ENCODE data around the gene SLC25A5.

The SLC25A5 gene

DNA sequence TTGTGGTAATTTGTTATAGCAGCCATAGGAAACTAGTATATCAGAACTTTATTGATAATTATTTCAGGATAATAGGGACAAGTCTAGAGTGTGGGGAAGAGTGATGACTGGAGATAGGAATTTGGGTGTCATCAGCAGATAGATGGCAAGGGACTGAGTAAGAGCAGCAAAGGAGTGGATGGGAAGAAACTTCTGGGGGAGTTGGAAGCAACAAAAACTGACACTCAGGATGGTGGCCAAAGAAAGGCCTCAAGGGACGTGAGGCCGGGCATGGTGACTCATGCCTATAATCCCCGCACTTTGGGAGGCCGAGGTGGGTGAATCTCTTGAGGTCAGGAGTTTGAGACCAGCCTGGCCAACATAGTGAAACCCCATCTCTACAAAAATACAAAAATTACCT, 9.1 kb upstream of the SLC25A5 start:
- TF ChIP-seq, protein P1, sequence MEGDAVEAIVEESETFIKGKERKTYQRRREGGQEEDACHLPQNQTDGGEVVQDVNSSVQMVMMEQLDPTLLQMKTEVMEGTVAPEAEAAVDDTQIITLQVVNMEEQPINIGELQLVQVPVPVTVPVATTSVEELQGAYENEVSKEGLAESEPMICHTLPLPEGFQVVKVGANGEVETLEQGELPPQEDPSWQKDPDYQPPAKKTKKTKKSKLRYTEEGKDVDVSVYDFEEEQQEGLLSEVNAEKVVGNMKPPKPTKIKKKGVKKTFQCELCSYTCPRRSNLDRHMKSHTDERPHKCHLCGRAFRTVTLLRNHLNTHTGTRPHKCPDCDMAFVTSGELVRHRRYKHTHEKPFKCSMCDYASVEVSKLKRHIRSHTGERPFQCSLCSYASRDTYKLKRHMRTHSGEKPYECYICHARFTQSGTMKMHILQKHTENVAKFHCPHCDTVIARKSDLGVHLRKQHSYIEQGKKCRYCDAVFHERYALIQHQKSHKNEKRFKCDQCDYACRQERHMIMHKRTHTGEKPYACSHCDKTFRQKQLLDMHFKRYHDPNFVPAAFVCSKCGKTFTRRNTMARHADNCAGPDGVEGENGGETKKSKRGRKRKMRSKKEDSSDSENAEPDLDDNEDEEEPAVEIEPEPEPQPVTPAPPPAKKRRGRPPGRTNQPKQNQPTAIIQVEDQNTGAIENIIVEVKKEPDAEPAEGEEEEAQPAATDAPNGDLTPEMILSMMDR (IDR thresholded peaks at IDR 0.05; ENCODE audit: low read depth, low read length, missing control alignments) = no peak
- H3K4me3 ChIP-seq (ENCODE audit: low read depth, low read length) = no peak overlapping the region
- no peak for DNase-seq (ENCODE audit: low read depth)

GRCh38 chrX:119465555-119465954, 2.7 kb upstream of the SLC25A5 start:
- TF ChIP-seq, protein P1 (IDR thresholded peaks at IDR 0.05; ENCODE audit: low read depth, low read length, missing control alignments) = no peak
- DNase-seq (ENCODE audit: low read depth) = no peak
- H3K4me3 ChIP-seq (ENCODE audit: low read depth, low read length) = no peak overlapping the region

DNA sequence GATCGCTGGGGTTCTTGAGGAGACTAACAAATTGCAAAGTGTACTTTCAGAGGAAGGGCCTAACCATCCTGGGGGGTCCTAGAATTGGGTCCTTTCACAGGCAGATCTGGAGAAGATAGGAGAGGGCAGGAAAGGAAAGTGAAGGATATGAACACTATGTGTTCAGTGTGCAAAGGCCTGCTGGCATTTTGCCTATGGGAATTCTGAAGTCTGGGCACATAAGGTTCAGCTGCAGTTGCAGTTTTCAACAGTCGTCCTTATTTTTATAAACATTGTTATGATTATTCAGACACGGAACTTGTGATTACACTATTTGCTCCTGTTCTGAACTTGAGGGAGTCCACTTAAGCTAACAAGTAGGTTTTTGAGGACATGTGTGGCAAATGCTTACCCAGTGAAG, 1.3 kb upstream of the SLC25A5 start:
- no peak for DNase-seq (ENCODE audit: low read depth)
- TF ChIP-seq, protein P1 (IDR thresholded peaks at IDR 0.05; ENCODE audit: low read depth, low read length, missing control alignments) = no peak
- no peak overlapping the region for H3K4me3 ChIP-seq (ENCODE audit: low read depth, low read length)

DNA sequence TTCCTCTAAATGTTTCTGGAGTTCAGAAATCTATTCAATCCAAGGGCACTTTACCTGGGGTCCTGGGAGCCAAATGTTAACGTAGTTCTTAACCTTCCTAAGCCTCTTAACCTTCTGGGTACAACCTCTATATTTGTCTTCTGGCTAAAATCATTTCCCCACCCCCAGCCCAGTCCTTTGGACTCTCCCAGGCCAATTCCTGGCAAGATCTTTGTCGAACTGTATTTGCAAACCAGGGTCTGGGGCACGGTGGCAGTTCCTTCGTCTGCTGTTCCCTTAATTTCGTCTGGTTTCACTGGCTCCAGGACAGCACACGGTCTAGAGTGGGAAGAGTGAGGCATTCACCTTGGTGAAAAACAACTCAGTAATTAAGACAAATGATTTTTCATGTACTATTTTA, 811 bp upstream of the SLC25A5 start:
- TF ChIP-seq, protein P1 (IDR thresholded peaks at IDR 0.05; ENCODE audit: low read depth, low read length, missing control alignments) = no peak
- no peak for DNase-seq (ENCODE audit: low read depth)

GRCh38 chrX:119468551-119469312, 488 bp downstream of the SLC25A5 start:
- DNase-seq (ENCODE audit: low read depth) = peak; percentile 43
- peak overlapping the region; percentile 84 for H3K4me3 ChIP-seq (ENCODE audit: low read depth, low read length)
- TF ChIP-seq, protein P1 (IDR thresholded peaks at IDR 0.05; ENCODE audit: low read depth, low read length, missing control alignments) = peak; percentile 55

More for the DNA sequence above, 811 bp upstream of the SLC25A5 start:
- no peak overlapping the region for H3K4me3 ChIP-seq (ENCODE audit: low read depth, low read length)

GRCh38 chrX:119469313-119469635, 1.0 kb downstream of the SLC25A5 start:
- H3K4me3 ChIP-seq (ENCODE audit: low read depth, low read length) = peak overlapping the region; percentile 84
- TF ChIP-seq, protein P1 (IDR thresholded peaks at IDR 0.05; ENCODE audit: low read depth, low read length, missing control alignments) = no peak
- no peak for DNase-seq (ENCODE audit: low read depth)

Data from GM12864 (cell line).